GM19438 (cell line): ENCODE results near the gene CA12.

Experiments used
- ATAC-seq: cut with Tn5 transposase; IDR thresholded peaks from one replicate; pipeline ENCODE4 v1.9.1; 2021; ENCODE audit warnings: low read depth; ENCODE audit not compliant: unreplicated experiment

CA12 gene

DNA sequence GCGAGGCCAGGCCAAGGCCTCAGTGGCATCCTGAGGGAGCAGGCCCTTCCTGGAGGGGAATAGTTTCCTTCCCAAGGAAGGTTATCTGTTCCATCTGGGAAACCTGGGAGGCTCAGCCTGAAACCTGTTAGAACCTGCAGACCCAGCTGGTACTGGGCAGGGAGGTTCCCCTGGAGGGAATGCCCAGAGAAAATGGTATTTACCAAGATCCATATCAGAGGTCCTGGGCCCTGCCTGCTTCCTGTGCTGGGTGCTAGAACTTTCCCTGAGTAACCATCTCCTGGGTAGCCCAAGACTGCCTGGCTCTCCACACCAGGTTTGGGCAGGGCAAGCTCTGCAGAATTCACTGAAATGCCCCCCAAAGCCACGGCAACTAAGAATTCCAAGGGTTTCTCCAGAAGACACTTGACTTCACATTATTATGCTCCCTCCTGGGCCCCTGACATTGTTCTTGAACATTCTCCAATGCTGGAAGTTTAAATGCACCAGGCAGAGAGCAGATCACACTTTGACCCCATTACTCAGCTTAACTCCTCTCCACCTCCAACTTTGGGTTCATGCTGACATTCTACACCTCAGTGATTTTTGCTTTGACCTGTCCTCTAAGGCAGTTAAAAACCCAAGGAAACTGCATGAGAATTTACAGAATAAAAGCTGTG, 2.0 kb downstream of the CA12 start:
- ATAC-seq, result no peak

DNA sequence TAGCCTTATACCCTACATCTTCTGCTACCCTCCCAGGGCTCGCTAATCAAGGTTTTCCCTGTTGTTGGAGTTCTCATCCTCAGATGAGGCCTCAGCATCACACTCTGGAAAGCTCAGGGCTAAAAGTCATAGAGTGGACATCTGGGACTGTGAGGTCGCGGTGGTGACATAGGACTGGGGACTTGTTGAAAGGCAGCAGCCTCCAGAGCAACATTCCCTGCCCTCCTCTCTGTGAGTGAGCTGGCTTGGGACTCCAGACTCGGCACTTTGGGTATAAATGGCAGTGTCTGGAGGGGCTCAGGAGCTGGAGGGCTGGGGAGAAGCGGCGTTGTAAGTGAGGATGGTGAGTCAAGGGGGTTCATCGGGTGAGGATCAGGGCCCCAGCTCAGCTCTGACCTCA, 2.7 kb downstream of the CA12 start:
- ATAC-seq, result no peak

DNA sequence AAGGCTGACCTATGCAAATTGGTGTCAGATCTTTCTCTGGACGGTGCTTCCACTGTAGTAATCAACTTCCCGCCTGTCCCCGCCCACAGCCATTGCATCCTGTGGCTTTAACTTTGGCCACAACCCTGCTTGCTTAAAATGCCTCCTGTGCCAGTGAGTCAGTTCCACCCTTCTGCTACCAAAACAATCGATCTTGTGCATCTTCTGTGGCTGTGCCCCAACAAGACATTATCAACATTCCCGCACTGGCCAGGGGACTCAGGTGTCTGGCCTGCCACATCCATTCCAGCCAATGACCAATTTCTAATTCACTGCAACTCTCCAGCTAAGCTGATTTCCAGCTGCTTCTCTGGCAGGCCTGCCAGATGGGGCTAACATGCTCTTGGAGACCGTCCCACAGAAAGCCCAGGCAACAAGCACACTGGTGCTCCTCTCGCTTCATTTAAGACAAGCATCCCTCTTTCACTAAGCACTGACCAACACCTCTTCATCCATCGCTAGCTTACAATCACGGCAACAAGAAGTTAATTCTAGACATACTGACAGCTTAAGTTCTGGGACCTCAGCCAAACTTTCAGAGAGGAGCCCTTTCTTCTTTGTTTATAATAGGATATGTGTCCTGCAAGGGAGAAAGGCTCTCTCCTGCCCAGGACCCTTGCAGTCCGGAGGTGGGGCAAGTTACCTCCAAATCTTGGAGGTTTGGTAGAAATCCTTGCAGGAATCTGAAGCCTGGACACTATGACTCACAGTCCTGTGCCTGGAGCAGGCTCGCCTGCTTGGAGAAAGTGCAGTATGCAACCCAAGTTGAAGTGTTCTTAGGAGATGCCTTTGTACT, 6.7 kb downstream of the CA12 start:
- ATAC-seq, result no peak

DNA sequence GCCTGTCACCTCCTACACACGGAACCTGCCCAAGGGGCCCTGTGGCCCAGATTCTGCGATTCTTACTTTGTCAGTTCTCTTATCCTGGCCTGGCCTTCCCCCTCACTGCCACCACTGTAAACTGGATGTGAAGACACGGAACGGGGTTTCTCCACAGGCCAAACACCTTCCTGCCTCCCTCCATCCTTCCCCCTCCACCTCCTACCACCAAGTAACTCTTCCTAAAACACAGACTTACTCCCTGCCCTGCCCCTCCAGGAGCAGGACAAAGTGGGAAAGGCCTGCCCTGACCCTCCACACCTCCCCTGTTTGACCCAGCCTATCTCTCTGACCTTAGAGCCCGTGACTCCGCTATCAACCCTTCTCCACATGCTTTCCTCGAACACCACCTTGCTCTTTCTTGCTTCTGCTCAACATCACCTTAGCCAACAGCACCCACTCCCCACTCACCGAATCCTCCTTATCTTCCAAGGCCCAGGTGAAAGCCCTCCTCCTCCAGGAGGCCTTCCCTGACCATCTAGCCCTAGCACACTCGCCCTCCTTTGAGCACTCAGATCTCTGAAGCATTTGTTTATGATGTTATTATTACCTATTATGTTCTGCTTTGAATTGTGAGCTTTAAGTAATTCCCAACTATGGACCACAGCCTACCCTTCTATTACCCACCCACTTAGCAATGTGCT, 7.6 kb downstream of the CA12 start:
- ATAC-seq, result no peak

DNA sequence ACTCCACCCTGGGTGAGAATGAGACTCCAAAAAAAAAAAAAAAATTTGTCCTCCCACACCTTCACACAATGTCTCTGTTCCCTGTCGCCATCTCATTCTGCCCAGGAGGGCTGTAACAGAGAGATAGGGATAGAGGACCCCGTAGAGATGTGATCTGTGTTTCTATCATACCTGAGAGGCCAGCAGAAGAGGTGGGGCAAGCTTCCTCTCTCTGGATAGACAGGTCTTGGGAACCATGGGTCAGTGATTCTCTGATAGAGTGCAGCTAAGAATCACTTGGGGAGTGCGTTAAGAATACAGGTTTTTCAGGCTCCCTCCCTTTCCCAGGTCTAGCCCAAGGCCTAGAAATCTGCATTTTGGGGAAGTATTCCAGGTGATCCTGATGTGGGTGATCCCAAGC, 8.3 kb downstream of the CA12 start:
- ATAC-seq, result no peak

DNA sequence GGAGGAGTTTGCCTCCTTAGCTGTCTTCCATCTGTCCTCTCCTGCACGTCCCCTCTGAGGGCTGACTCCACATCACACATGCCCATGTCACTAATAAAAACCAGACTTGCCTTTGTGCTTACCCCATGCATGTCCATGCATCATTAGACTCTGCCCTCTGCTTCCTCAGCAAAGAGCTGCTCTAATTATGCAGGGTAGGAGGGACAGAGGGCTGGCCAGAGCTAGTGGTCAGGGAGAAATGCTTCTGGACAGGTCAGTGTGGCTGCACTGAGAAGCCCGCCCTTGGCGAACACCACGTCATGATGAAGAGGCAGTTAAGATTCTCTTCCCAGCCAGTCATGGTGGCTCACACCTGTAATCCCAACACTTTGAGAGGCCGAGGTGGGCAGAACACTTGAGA, 8.9 kb downstream of the CA12 start:
- ATAC-seq, result no peak

DNA sequence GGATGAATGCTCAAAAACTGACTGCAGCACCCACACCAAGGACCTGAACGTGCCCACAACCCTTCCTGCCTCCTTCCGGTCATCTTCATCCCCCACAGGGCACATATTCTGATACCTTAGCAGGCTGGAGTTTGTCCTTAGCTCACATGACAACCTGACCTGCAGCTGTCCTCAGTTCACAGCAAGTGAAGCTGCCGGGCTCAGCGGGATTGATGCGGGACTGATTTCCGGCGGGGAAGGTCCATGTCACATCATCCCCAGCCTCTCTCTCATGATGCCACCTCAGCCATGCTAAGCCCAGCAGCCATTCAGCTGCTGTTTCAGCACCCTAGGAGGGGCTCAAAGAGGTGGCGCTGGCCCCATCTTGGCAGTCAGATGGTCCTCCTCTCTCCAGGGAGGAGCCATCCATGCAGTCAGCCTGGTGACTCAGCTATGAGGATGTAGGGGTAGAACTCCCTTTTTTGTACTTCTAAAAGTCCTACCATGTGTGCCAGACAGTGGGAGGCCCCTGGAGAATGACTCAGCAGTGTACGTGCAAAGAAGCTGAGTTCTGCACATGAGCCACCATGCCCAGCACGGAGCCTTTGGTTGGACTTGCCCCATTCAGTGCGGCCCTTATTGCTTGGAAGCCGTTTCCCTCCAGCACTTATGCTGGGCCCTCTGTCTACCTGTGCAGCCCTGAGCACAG, 9.5 kb downstream of the CA12 start:
- no peak for ATAC-seq

DNA sequence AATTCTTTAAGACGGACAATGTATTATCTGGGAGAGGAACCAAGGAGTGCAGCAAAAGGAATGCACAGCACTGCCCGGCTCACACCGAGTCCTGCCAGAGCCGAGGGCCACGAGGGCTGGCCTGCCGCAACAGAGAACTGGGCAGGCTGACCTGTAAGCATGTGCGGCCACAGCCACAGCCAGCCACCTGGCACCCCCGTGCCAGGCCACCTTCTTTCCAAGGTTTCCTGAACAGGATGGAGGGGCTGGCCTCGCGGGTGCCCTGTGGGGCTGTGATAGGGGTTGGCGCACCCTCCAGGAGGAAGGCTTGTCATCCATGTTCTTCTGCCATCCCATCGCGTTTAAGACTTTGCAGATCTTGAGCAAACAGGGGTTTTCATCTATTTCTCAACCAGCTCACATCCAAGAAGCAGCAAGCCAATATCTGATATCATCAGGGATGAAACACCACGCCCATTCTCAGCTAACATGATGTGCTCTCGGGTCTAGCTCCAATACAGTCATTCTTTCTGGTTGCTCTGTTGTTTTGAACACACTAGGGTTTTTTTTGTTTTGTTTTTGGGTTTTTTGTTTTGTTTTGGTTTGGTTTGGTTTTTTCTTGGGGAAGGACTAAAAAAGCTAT, 10.2 kb downstream of the CA12 start:
- ATAC-seq, result no peak

DNA sequence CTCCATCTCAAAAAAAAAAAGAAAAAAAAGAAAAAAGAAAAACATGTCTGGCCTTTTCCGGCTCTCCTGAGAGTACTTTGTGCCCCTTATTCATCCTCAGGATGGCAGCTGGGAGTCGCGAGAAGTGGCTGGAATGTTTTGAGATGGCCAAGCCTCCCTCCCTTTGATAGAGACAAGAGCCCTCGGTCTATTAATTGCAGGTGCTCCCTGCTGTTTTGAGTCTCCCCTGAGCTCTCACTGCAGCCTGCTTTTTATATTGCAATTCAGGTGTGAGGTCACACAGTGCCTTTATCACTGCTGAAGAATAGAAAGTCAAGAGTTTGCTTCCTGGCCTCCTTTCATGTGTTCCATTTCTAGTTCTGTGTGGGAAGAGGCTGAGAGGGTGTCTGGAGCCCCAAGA, 10.9 kb downstream of the CA12 start:
- no peak for ATAC-seq

DNA sequence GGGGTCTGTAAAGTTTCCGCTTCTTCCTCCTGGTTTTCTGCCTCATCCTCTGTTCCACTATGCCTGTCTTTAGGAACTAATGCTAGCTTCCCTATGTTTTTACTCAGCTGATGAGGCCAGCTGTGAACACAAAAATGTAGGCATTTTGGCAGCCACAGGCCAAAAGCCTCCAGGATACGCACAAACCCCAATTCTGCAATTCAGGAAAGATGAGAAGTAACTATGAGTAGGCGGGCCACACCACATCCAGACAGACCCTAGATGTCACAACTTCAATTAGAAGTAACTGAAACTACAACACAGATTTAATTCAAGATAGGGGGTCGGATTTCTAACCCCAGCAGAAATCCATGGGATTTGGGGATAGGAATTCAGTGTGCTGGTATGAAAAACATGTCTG, 11.9 kb downstream of the CA12 start:
- ATAC-seq, result no peak

DNA sequence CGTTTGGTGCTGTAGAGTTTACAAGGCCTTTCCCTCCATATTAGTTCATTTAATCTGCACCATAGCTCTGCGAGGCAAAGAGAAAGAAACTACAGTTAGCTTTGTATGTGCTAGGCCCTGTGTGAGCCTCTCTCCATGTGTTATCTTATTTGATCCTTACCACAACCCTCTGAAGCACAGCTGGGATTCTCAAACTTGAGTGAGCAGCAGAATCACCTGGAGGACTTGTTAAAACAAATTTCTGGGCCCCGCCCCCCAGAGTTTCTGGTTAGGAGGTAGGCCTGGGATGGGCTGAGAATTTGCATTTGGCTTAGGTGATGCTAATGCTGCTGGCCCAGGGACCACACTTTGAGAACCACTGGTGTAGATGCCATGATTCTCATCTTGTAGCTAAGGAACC, 12.3 kb downstream of the CA12 start:
- ATAC-seq, result no peak

DNA sequence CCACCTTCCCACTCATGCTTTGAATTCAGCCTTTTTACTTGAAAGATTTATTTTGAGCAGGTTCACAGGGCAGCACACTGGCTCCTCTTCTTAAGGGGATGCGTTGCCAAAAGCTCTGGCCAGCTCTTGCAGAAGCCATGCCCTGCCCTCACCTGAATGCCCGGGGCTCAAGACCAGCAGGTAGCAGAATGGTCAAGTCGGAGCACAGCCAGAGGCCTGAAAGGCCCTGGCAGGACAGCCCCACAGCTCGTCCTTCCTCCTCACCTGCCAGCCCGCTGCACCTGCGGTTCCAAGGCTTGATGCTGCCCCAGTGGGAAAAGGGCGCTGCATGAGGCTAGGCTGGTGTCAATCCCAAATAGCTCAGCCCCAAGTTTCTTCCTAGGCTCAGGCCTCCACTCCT, 13.1 kb downstream of the CA12 start:
- no peak for ATAC-seq

DNA sequence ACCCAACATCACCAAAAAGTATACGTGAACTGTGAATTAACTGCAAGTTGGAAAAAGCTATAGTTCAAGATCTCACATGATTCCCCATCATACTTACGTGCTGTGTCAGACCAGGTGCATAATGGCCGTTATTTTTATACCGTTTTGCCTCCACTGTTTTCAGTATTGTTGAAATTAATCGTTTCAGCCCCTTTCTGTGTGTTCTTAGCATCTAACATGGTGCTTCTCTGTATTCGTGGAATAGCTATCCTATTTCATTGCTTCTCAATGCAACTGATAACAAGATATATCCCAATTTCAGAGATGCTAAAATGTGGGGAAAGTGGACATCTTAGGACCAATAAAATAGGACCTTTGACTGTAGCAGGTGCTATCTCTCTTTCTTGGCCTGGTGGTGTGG, 13.7 kb downstream of the CA12 start:
- ATAC-seq, result no peak

DNA sequence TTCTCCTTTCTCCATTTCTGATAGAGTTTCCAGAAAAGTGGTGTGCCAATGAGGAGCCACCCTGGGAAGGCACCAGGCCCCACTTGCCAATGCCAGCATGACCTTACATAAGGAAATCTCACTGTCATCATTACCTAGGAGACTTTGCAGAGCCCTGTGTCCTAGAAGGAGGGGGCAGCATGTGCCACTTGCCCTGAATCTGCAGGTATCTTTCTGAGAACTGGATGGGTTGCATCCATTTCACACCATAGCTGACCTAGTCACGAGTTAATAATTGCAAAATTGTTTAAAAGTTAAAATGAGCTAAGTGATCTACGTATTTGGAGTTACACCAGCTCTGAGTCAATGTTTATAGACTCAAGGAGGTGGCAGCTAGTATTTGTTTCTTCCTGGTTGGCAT, 14.3 kb downstream of the CA12 start:
- no peak for ATAC-seq

DNA sequence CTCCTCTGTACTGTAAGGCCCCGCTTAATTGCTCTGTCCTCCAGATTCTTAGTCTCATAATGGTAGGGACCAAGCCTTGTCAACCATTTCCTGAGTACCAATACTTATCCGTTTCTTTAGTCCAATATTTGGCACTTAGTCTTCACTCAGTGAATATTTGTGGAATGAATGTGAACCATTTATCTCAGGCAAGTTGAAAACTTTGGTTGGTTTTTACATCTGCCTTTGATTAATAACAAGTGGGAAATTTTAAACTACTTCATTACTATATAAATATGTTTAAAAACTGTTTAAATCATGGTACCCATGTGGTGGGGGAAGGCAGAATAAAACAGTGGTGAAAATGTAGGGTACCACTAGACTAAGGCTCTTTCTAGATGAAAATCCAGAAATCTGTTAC, 15.2 kb downstream of the CA12 start:
- no peak for ATAC-seq

DNA sequence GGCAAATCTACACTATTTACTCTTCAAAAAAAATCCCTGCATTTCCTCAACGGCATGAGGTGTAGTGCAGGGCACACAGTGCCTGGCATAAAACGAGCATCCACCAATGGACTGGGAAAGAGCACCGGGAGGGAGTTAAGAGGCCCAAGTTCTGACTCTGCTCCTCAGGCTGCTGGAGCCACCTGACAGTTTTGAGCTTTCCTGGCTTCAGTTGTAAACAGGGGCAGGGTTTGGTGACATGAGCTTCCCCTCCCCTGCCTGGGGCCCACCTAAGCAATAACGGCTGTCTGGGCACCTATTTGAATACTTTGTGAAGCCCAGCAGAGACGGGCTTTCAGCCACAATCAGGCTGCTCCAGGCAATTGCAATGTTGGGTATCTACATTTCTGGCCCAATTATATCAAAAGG, 16.4 kb downstream of the CA12 start:
- ATAC-seq, result no peak

DNA sequence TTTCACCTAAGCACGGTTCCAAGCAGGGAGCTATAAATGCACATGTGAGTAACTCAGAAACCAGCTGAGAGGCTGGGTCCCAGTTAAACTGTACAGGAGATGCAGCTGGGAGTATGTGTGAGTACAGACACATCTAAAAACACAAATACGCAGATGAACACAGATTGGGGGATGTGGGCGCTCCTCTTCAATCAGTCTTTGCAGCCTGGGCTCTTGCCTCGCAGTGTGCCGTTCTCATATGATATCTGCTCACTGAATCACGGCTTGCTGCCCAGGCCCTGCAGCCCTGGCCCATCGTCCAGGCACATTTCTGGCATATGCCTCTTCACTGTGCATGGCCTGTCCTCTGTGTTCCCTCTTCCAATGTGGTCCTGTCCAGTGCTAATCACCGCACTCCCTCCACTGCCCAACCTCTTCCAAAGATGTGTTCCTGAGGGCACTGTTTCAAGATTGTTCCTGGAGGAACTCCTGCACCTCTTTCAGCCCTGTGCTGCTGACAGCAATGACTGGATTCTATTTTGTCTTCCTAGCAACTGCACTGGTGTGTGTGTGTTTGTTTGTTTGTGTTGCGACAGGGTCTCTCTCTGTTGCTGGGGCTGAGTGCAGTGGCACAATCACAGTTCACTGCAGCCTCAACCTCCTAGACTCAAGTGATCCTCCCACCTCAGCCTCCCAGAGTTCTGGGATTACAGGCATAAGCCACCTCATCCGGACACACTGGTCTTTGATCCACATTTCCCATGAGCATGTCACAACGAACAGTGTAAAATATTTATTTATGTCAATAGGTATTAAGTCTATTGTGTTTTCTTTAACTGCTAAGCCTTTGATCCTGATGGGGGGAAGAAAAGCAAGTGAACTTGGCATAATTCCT, 17.0 kb downstream of the CA12 start:
- no peak for ATAC-seq

DNA sequence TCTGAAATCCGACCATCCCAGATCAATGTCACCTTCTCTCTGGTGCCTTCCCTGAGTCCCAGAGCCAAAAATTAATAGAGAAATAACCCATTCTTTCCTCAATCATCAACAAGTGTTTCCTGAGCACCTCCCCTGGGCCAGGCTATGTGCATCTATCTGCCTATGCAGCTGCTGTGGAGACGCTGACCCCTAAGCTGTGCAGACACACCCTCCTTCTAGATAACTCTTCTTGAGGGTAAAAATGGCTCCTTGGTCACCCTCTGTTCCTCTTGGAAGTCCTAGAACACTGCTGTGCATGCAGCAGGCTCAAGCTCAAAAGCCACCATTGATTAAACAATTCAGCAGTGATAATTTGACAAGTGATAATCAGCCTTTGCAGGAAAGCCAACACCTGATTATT, 18.4 kb downstream of the CA12 start:
- no peak for ATAC-seq

DNA sequence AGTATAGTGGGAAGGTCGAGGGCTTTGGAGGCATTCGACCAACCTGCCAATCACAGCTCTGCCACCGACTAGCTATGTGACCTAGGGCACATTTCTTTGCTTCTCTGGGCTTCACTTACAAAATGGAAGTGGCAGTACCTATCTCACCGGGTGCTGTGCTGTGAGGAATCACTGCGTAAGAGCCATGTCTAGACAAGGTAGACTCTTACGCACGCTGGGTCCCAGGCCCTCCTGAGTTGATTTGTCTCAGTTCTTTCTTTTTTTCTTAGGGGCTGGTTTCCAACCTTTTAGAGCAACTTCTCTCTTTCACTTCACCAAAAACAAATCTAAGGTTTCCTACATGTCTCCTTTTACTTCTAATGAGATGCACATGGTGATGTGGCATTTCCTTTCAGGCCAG, 18.8 kb downstream of the CA12 start:
- no peak for ATAC-seq

DNA sequence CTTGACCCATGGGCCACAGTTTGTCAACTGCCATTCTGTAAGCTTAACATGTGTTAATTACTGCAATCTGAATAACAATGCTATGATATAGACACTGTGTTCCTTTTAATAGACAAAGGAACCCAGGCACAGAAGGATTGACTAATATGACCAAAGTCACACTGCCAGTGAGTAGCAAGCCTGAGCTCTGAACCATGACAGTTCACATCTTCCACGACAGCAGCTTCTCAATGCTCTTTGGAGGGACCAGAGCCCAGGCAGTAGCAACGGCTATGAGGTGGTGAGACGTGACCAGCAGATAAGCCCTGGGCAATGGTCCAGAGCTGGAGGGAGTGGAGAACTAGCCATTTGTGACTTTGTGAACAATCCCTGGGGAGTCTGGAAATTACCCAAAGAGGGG, 19.4 kb downstream of the CA12 start:
- ATAC-seq, result no peak
